H9 (cell line): ENCODE measurements around the gene F8. TPM values are rescaled to one million over a fixed set of nuclear protein-coding genes. Genes with fewer than 3 reads are reported as not detected.

Source experiments
- DNase-seq: peaks from one replicate; pipeline ENCODE4 v3.0.0-alpha.2; 2017
- H2AFZ ChIP-seq: one replicate; pipeline ENCODE4 v1.6.1; 2013; ENCODE audit warnings: mild to moderate bottlenecking, low read length, control low read depth, moderate library complexity
- H2AK5ac ChIP-seq: 2 replicates; pipeline ENCODE4 v1.6.1; 2013; ENCODE audit warnings: low read length, control low read depth, mixed read lengths; ENCODE audit not compliant: insufficient read length
- H2BK120ac ChIP-seq: one replicate; pipeline ENCODE4 v1.6.1; 2013; ENCODE audit warnings: low read depth, mild to moderate bottlenecking, low read length, control low read depth, inconsistent platforms; ENCODE audit not compliant: poor library complexity, severe bottlenecking
- H2BK12ac ChIP-seq: 2 replicates; pipeline ENCODE4 v1.6.1; 2013; ENCODE audit warnings: low read length, control low read depth, mixed read lengths, low read depth; ENCODE audit not compliant: insufficient read length
- H2BK15ac ChIP-seq: 2 replicates; pipeline ENCODE4 v1.6.1; 2013; ENCODE audit warnings: low read depth, low read length, control low read depth
- H2BK20ac ChIP-seq: one replicate; pipeline ENCODE4 v1.6.1; 2013; ENCODE audit warnings: low read depth, mild to moderate bottlenecking, low read length, control low read depth, inconsistent platforms; ENCODE audit not compliant: poor library complexity, severe bottlenecking
- H2BK5ac ChIP-seq: 2 replicates; pipeline ENCODE4 v1.6.1; 2013; ENCODE audit warnings: low read length, control low read depth, mixed read lengths; ENCODE audit not compliant: insufficient read length
- H3K14ac ChIP-seq: 2 replicates; pipeline ENCODE4 v1.6.1; 2013; ENCODE audit warnings: low read length, control low read depth; ENCODE audit not compliant: insufficient read depth
- H3K18ac ChIP-seq: 2 replicates; pipeline ENCODE4 v1.6.1; 2013; ENCODE audit warnings: low read depth, mild to moderate bottlenecking, mixed read lengths, low read length, control low read depth; ENCODE audit not compliant: insufficient read length
- H3K23ac ChIP-seq: 2 replicates; pipeline ENCODE4 v1.6.1; 2013; ENCODE audit warnings: low read length, control low read depth, mixed read lengths, low read depth; ENCODE audit not compliant: insufficient read length
- H3K23me2 ChIP-seq: 2 replicates; pipeline ENCODE4 v1.6.1; 2013; ENCODE audit warnings: low read depth, mild to moderate bottlenecking, mixed read lengths, low read length, control low read depth; ENCODE audit not compliant: insufficient read length, poor library complexity, severe bottlenecking
- H3K27ac ChIP-seq: 2 replicates; pipeline ENCODE4 v1.5.1; 2013; ENCODE audit warnings: low read length, control low read depth, mixed read lengths, low read depth; ENCODE audit not compliant: insufficient read length
- H3K27me3 ChIP-seq: 2 replicates; pipeline ENCODE4 v1.6.1; 2013; ENCODE audit warnings: low read length, control low read depth, inconsistent platforms; ENCODE audit not compliant: insufficient read depth
- H3K4ac ChIP-seq: 2 replicates; pipeline ENCODE4 v1.6.1; 2013; ENCODE audit warnings: low read depth, mild to moderate bottlenecking, control low read depth, inconsistent platforms, low read length, moderate library complexity
- H3K4me1 ChIP-seq: 2 replicates; pipeline ENCODE4 v1.6.1; 2013; ENCODE audit warnings: low read length, control low read depth, inconsistent platforms; ENCODE audit not compliant: insufficient read depth
- H3K4me2 ChIP-seq: 2 replicates; pipeline ENCODE4 v1.6.1; 2013; ENCODE audit warnings: low read length, control low read depth, mixed read lengths; ENCODE audit not compliant: insufficient read length, insufficient read depth
- H3K56ac ChIP-seq: 2 replicates; pipeline ENCODE4 v1.6.1; 2013; ENCODE audit warnings: low read depth, mild to moderate bottlenecking, mixed read lengths, low read length, control low read depth; ENCODE audit not compliant: insufficient read length
- H3K79me1 ChIP-seq: 2 replicates; pipeline ENCODE4 v1.6.1; 2013; ENCODE audit warnings: low read depth, mild to moderate bottlenecking, moderate library complexity, low read length, control low read depth, inconsistent platforms; ENCODE audit not compliant: insufficient read depth, poor library complexity, severe bottlenecking
- H3K79me2 ChIP-seq: 2 replicates; pipeline ENCODE4 v1.6.1; 2013; ENCODE audit warnings: low read length, control low read depth, inconsistent platforms; ENCODE audit not compliant: insufficient read depth
- H3K9ac ChIP-seq: 2 replicates; pipeline ENCODE4 v1.6.1; 2013; ENCODE audit warnings: low read length, control low read depth, mixed read lengths; ENCODE audit not compliant: insufficient read length; ENCODE audit errors: extremely low read depth
- H3K9me3 ChIP-seq: one replicate; pipeline ENCODE4 v1.6.1; 2013; ENCODE audit warnings: low read depth, low read length, inconsistent platforms; ENCODE audit not compliant: control insufficient read depth
- H3T11ph ChIP-seq: one replicate; pipeline ENCODE4 v1.6.1; 2013; ENCODE audit warnings: mild to moderate bottlenecking, low read length, control low read depth, inconsistent platforms
- H4K20me1 ChIP-seq: one replicate; pipeline ENCODE4 v1.6.1; 2013; ENCODE audit not compliant: control insufficient read depth, insufficient read length, insufficient read depth
- H4K5ac ChIP-seq: 2 replicates; pipeline ENCODE4 v1.6.1; 2013; ENCODE audit warnings: low read depth, mild to moderate bottlenecking, mixed read lengths, low read length, control low read depth; ENCODE audit not compliant: insufficient read length
- H4K8ac ChIP-seq: replicated peaks from 2 replicates; pipeline ENCODE4 v1.6.1; 2013; ENCODE audit warnings: low read length, control low read depth, mixed read lengths, low read depth; ENCODE audit not compliant: insufficient read length
- H4K91ac ChIP-seq: 2 replicates; pipeline ENCODE4 v1.6.1; 2013; ENCODE audit warnings: low read depth, mild to moderate bottlenecking, moderate library complexity, mixed read lengths, low read length, control low read depth; ENCODE audit not compliant: insufficient read length
- H3K27ac Mint-ChIP-seq, 3 experiments: 2 replicates in 2 of 3; 3 replicates in 1 of 3; pipeline ENCODE4 v1.8.0; 2020 to 2021; ENCODE audit warnings: mixed read lengths in 3 of 3, mild to moderate bottlenecking in 1 of 3, moderate library complexity in 1 of 3
- H3K27me3 Mint-ChIP-seq: 2 replicates; pipeline ENCODE4 v1.8.0; 2021; ENCODE audit warnings: low read depth, mild to moderate bottlenecking, moderate library complexity, mixed read lengths
- H3K36me3 Mint-ChIP-seq, 3 experiments: 2 replicates in 2 of 3; 3 replicates in 1 of 3; pipeline ENCODE4 v1.8.0; 2020 to 2021; ENCODE audit warnings: low read depth in 3 of 3, mixed read lengths in 3 of 3; ENCODE audit not compliant: insufficient read depth in 1 of 3
- H3K4me1 Mint-ChIP-seq, 2 experiments: 2 replicates each; pipeline ENCODE4 v1.8.0; 2020; ENCODE audit warnings: mixed read lengths in 2 of 2
- H3K4me3 Mint-ChIP-seq, 2 experiments: 2 replicates in 1 of 2; 3 replicates in 1 of 2; pipeline ENCODE4 v1.8.0; 2020 to 2021; ENCODE audit warnings: mild to moderate bottlenecking in 2 of 2, mixed read lengths in 2 of 2, moderate library complexity in 1 of 2
- H3K9me3 Mint-ChIP-seq, 2 experiments: 2 replicates in 1 of 2; 3 replicates in 1 of 2; pipeline ENCODE4 v1.8.0; 2020; ENCODE audit warnings: mild to moderate bottlenecking in 2 of 2, mixed read lengths in 2 of 2, moderate library complexity in 1 of 2
- WGBS: extraction: QIAGEN DNeasy Blood & Tissue Kit; methylation state at CpG from one replicate; pipeline ENCODE4 v1.1.7; 2013; ENCODE audit warnings: missing lambda C conversion rate, low lambda C conversion rate, mixed read lengths; ENCODE audit not compliant: insufficient read length; ENCODE audit errors: extremely low coverage; 5-methylcytosine and 5-hydroxymethylcytosine counted together
- total RNA-seq: library from RNA; stranded (reverse); gene quantifications from 2 replicates; pipeline ENCODE4 v1.2.1, GENCODE V29; 2021
- TF ChIP-seq, protein P1 (sequence below): fragments of 200-600 bp; sonication (generic); conservative IDR thresholded peaks from 3 replicates; pipeline ENCODE4 v1.8.0; 2021; ENCODE audit warnings: antibody characterized with exemption, mild to moderate bottlenecking

Gene F8
- total RNA-seq, 1 experiment from 2014 or later: 3.1 TPM

DNA sequence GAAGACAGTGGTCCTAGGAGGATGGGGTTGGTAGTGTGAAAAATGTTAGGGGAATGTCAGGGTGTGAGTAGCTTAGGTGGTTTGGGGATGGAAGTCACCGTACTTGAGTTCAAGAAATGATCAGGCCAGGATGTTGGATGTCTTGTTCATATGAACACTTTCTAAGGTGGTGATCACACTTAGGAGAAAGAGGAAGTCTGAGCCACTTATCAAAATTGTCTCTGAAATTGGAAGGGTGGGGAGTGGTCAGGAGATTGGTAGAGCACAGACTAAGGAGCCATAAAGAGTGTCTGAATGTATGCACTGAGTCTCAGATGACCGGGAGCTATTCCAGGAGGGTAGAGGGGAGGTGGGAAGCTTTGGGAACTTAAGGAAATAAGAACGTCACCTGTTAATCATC, 31.1 kb upstream of the F8 start:
- Histone ChIP-seq H3K23ac (no peak overlapping the region), H3K4me1 (no peaks in the 10 kb centered on the region), H4K8ac (no peak overlapping the region), H3K23me2 (no peaks in the 10 kb centered on the region), H2BK20ac (no peak overlapping the region), H3K4me2 (no peak overlapping the region), H3K56ac (no peak overlapping the region), H2BK120ac (no peak overlapping the region), H3K9me3 (peaks cover 28% of the 10 kb centered on the region), H3T11ph (no peak overlapping the region), H2AK5ac (no peak overlapping the region), H4K20me1 (no peaks in the 10 kb centered on the region), H3K4ac (no peak overlapping the region), H3K79me2 (no peaks in the 10 kb centered on the region), H2AFZ (no peak overlapping the region), H3K18ac (no peak overlapping the region), H3K79me1 (no peaks in the 10 kb centered on the region), H3K27me3 (no peaks in the 10 kb centered on the region), H4K91ac (no peak overlapping the region), H2BK5ac (no peak overlapping the region), H3K27ac (no peak overlapping the region), H3K14ac (no peak overlapping the region), H2BK12ac (no peak overlapping the region), H4K5ac (no peak overlapping the region), H3K9ac (no peak overlapping the region), H2BK15ac (no peak overlapping the region)
- Mint-ChIP-seq H3K4me1 (peaks cover 3 to 5% of the 10 kb centered on the region in 2 experiments; a peak in 2 of 4 replicates), H3K4me3 (no peak overlapping the region), H3K27ac (no peak overlapping the region; a peak in 1 of 7 replicates), H3K36me3 (peaks cover 4 to 24% (median 12%) of the 10 kb centered on the region in 3 experiments; a peak in 4 of 7 replicates), H3K27me3 (peaks cover 2% of the 10 kb centered on the region; the same call in 1 of the 2 replicates), H3K9me3 (peaks cover 66 to 80% of the 10 kb centered on the region in 2 experiments)
- DNase-seq: no peak
- TF ChIP-seq, protein P1, sequence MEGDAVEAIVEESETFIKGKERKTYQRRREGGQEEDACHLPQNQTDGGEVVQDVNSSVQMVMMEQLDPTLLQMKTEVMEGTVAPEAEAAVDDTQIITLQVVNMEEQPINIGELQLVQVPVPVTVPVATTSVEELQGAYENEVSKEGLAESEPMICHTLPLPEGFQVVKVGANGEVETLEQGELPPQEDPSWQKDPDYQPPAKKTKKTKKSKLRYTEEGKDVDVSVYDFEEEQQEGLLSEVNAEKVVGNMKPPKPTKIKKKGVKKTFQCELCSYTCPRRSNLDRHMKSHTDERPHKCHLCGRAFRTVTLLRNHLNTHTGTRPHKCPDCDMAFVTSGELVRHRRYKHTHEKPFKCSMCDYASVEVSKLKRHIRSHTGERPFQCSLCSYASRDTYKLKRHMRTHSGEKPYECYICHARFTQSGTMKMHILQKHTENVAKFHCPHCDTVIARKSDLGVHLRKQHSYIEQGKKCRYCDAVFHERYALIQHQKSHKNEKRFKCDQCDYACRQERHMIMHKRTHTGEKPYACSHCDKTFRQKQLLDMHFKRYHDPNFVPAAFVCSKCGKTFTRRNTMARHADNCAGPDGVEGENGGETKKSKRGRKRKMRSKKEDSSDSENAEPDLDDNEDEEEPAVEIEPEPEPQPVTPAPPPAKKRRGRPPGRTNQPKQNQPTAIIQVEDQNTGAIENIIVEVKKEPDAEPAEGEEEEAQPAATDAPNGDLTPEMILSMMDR: no peak
- no CpG with 5 or more reads among the region's 3 CpGs for WGBS
